Esophagus (tissue), 2 donors: Measurements from ENCODE around the gene GPD1. TPM values are rescaled to one million over a fixed set of nuclear protein-coding genes. Genes with fewer than 3 reads are reported as not detected.

ENCODE experiments used
- H3K27ac ChIP-seq, 2 donors: one replicate each; pipeline ENCODE4 v1.5.1; 2013; ENCODE audit warnings: low read depth in 2 of 2, mild to moderate bottlenecking in 2 of 2, inconsistent platforms in 1 of 2, low read length in 1 of 2, moderate library complexity in 1 of 2
- H3K27me3 ChIP-seq, 2 donors: one replicate each; pipeline ENCODE4 v1.6.1; 2013; ENCODE audit warnings: low read length in 2 of 2, control low read depth in 1 of 2, mild to moderate bottlenecking in 1 of 2; ENCODE audit not compliant: insufficient read depth in 2 of 2, control insufficient read depth in 1 of 2
- H3K36me3 ChIP-seq, 2 donors: one replicate each; pipeline ENCODE4 v1.6.1; 2013; ENCODE audit warnings: low read length in 1 of 2; ENCODE audit not compliant: control insufficient read depth in 2 of 2, insufficient read depth in 2 of 2
- H3K4me1 ChIP-seq, 2 donors: one replicate each; pipeline ENCODE4 v1.6.1; 2013; ENCODE audit warnings: low read length in 1 of 2; ENCODE audit not compliant: control insufficient read depth in 2 of 2, insufficient read depth in 2 of 2
- H3K4me3 ChIP-seq, 2 donors: one replicate each; pipeline ENCODE4 v1.5.1; 2013; ENCODE audit warnings: low read length in 2 of 2, mild to moderate bottlenecking in 2 of 2, low read depth in 1 of 2, moderate library complexity in 1 of 2
- H3K9me3 ChIP-seq, 2 donors: one replicate each; pipeline ENCODE4 v1.6.1; 2013; ENCODE audit warnings: mild to moderate bottlenecking in 2 of 2, low read depth in 1 of 2, low read length in 1 of 2, moderate library complexity in 1 of 2; ENCODE audit not compliant: control insufficient read depth in 2 of 2, insufficient read depth in 1 of 2
- polyA plus RNA-seq, 2 donors: library from polyadenylated mRNA; stranded (reverse); fragments of 200-250 nt; gene quantifications; one replicate each; pipeline ENCODE4 v1.2.3, GENCODE V29; 2013
- donor health status: healthy with polysubstance abuse.
- donor health status: Bipolar disorder and iron deficiency.

GPD1 gene
- polyA plus RNA-seq, 2 donors: 0.29 to 0.32 TPM

- H3K4me1 ChIP-seq: no peaks in the 10 kb centered on the region
- H3K36me3 ChIP-seq: no peaks in the 10 kb centered on the region
- H3K27ac ChIP-seq: no peak overlapping the region
- H3K27me3 ChIP-seq: no peaks in the 10 kb centered on the region
- H3K4me3 ChIP-seq: no peak overlapping the region
- no peaks in the 10 kb centered on the region for H3K9me3 ChIP-seq
Observed at GRCh38 chr12:50160643-50161042, 56.8 kb downstream of the GPD1 start.

Other genes starting within 250 kb of the GPD1 start
- gene FAIM2, start 200.1 kb upstream of the GPD1 start, polyA plus RNA-seq: under 1 TPM; 0.36 to 0.39 TPM
- gene AQP2, start 153.3 kb upstream of the GPD1 start, polyA plus RNA-seq: not detected
- 10 to 100 TPM in 1 of 2 donors, 1 to 10 TPM in 1; 3.1 to 48.8 TPM for gene AQP5, start 142.1 kb upstream of the GPD1 start, polyA plus RNA-seq
- under 1 TPM; 0.02 to 0.08 TPM for gene AQP6, start 131.1 kb upstream of the GPD1 start, polyA plus RNA-seq
- 10 to 100 TPM in 1 of 2 donors, 1 to 10 TPM in 1; 6.0 to 16.8 TPM for gene RACGAP1, start 78.5 kb upstream of the GPD1 start, polyA plus RNA-seq
- gene ASIC1, start 46.4 kb upstream of the GPD1 start, polyA plus RNA-seq: 1 to 10 TPM; 1.4 to 2.1 TPM
- 10 to 100 TPM in 1 of 2 donors, 1 to 10 TPM in 1; 9.8 to 17.8 TPM for gene SMARCD1, start 18.7 kb upstream of the GPD1 start, polyA plus RNA-seq
- gene COX14, start 8.2 kb downstream of the GPD1 start, polyA plus RNA-seq: 10 to 100 TPM; 22.8 to 56.8 TPM
- 10 to 100 TPM; 21.0 to 41.3 TPM for gene CERS5, start 63.4 kb downstream of the GPD1 start, polyA plus RNA-seq
- gene LIMA1, start 179.5 kb downstream of the GPD1 start, polyA plus RNA-seq: 10 to 100 TPM; 21.7 to 26.9 TPM